WTC11 (cell line): ENCODE measurements around the gene HNRNPA0.

ENCODE experiments used
- AFF4 ChIP-seq: sonication (generic); formaldehyde crosslinking; IDR thresholded peaks from 2 replicates; pipeline ENCODE4 v1.8.1; 2023; ENCODE audit warnings: mild to moderate bottlenecking, missing genetic modification reagents, borderline replicate concordance
- CTCF ChIP-seq: fragments of 200-600 bp; IDR thresholded peaks from 2 replicates; pipeline ENCODE4 v1.8.0; 2022; ENCODE audit warnings: antibody characterized with exemption
- MXD4 ChIP-seq: fragments of 250-450 bp; sonication (Bioruptor Pico); IDR thresholded peaks from 2 replicates; pipeline ENCODE4 v1.8.0; 2021; ENCODE audit warnings: mild to moderate bottlenecking, moderate library complexity, borderline replicate concordance
- NR3C1 ChIP-seq: sonication (generic); formaldehyde crosslinking; conservative IDR thresholded peaks from 2 replicates; pipeline ENCODE4 v1.8.1; 2023; ENCODE audit warnings: low read depth, mild to moderate bottlenecking, missing genetic modification reagents
- RELA ChIP-seq: sonication (generic); formaldehyde crosslinking; IDR thresholded peaks from 2 replicates; pipeline ENCODE4 v1.8.1; 2022; ENCODE audit warnings: missing genetic modification reagents, mild to moderate bottlenecking, borderline replicate concordance
- TCF7 ChIP-seq: sonication (generic); formaldehyde crosslinking; IDR thresholded peaks from 2 replicates; pipeline ENCODE4 v1.8.0; 2022; ENCODE audit warnings: mild to moderate bottlenecking, low read depth, missing genetic modification reagents, moderate library complexity
- ZNF232 ChIP-seq: sonication (generic); formaldehyde crosslinking; IDR thresholded peaks from 2 replicates; pipeline ENCODE4 v1.8.0; 2022; ENCODE audit warnings: mild to moderate bottlenecking, missing genetic modification reagents
- ZNF423 ChIP-seq: fragments of 250-450 bp; sonication (Bioruptor Pico); IDR thresholded peaks from 2 replicates; pipeline ENCODE4 v2.1.2; 2022; ENCODE audit warnings: mild to moderate bottlenecking, moderate library complexity
- ZNF532 ChIP-seq: fragments of 250-450 bp; sonication (Bioruptor Pico); IDR thresholded peaks from 2 replicates; pipeline ENCODE4 v1.9.0; 2021; ENCODE audit warnings: mild to moderate bottlenecking, borderline replicate concordance
- TF ChIP-seq, protein P1 (sequence below): sonication (generic); formaldehyde crosslinking; IDR thresholded peaks from 2 replicates; pipeline ENCODE4 v1.8.0; 2022; ENCODE audit warnings: mild to moderate bottlenecking, missing genetic modification reagents
- TF ChIP-seq, protein P2 (sequence below): sonication (generic); formaldehyde crosslinking; IDR thresholded peaks from 2 replicates; pipeline ENCODE4 v1.8.0; 2022; ENCODE audit warnings: mild to moderate bottlenecking, missing genetic modification reagents
- TF ChIP-seq, protein P3 (sequence below): sonication (generic); formaldehyde crosslinking; IDR thresholded peaks from 2 replicates; pipeline ENCODE4 v1.8.0; 2022; ENCODE audit warnings: mild to moderate bottlenecking, missing genetic modification reagents

DNA sequence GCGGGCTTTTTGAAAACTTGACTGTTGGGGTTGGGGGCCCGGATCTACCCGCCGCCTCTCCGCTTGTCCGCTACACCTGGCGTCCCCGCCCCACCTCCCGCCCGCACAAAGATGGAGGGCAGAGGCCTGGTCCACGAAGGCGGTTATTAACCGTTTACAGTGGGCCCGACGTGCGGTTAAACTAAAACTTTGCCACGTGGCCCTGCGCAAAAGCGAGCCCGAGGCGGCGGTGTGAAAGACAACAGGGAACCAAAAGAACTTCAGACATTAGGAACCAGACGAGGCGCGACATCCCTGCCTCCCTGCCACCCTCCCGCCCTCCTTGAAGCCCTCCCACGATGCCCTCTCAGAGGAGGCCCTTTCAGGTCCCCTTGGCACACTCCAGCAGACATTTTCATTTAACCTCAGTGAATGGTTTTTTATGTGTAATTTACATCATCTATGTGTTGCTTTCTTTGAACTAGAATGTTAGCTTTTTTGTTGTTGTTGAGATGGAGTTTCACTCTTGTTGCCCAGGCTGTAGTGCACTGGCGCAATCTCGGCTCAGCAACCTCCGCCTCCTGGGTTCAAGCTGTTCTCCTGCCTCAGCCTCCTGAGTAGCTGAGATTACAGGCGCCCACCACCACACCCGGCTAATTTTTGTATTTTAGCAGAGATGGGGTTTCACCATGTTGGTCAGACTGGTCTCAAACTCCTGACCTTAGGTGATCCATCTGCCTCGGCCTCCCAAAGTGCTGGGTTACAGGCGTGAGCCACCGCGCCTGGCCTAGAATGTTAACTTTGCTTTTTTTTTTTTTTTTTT lies 999 bp upstream of the HNRNPA0 start:
- TF ChIP-seq, protein P1, sequence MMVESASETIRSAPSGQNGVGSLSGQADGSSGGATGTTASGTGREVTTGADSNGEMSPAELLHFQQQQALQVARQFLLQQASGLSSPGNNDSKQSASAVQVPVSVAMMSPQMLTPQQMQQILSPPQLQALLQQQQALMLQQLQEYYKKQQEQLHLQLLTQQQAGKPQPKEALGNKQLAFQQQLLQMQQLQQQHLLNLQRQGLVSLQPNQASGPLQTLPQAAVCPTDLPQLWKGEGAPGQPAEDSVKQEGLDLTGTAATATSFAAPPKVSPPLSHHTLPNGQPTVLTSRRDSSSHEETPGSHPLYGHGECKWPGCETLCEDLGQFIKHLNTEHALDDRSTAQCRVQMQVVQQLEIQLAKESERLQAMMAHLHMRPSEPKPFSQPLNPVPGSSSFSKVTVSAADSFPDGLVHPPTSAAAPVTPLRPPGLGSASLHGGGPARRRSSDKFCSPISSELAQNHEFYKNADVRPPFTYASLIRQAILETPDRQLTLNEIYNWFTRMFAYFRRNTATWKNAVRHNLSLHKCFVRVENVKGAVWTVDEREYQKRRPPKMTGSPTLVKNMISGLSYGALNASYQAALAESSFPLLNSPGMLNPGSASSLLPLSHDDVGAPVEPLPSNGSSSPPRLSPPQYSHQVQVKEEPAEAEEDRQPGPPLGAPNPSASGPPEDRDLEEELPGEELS (CRISPR knock-in tag), result no peak
- TF ChIP-seq CTCF, result no peak
- no peak for TF ChIP-seq ZNF232 (CRISPR knock-in tag)
- no peak for TF ChIP-seq MXD4 (CRISPR knock-in tag)
- TF ChIP-seq TCF7 (CRISPR knock-in tag), result no peak
- TF ChIP-seq, protein P2, sequence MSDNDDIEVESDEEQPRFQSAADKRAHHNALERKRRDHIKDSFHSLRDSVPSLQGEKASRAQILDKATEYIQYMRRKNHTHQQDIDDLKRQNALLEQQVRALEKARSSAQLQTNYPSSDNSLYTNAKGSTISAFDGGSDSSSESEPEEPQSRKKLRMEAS (CRISPR knock-in tag), result no peak; the same call in 1 of the 2 replicates
- TF ChIP-seq ZNF532 (CRISPR knock-in tag), result no peak
- no peak for TF ChIP-seq ZNF423
- TF ChIP-seq RELA (CRISPR knock-in tag), result no peak
- no peak for TF ChIP-seq AFF4 (CRISPR knock-in tag)
- no peak for TF ChIP-seq NR3C1 (CRISPR knock-in tag)
- TF ChIP-seq, protein P3, sequence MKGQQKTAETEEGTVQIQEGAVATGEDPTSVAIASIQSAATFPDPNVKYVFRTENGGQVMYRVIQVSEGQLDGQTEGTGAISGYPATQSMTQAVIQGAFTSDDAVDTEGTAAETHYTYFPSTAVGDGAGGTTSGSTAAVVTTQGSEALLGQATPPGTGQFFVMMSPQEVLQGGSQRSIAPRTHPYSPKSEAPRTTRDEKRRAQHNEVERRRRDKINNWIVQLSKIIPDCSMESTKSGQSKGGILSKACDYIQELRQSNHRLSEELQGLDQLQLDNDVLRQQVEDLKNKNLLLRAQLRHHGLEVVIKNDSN, result no peak; the same call in 1 of the 2 replicates
